ENCODE measurements around the gene NCAM2.
A peak's percentile ranks its signal among the peaks of the same experiment; 100 is the strongest.
"Not testable (repeated sequence)": the region's sequence is repeated elsewhere in the genome, so short reads cannot be mapped to it uniquely, and the experiment has no call there.

NCAM2 gene

DNA sequence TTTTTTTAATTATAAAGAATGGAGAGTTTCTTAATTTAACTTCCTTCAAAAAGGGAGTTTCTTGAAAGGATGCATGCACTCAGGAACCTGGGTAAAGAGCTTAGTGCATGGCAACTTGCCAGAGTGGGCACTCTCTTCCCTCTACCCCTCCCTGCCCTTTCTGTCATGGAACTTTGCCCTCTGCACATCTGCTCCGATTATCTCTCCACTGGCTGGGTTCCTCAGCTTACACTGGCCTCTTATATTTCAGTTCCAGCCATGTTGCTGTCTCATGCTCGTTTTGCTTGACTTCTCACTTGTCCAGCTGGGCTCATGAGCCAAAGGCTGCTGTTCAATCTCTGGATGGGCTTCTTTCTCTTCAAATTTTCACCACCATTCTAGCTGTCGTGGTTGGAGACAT, 87.0 kb downstream of the NCAM2 start:
- H3K4me3 ChIP-seq (ENCODE audit: low read depth, low read length): no peak overlapping the region
- DNase-seq (ENCODE audit: low read depth): no peak

DNA sequence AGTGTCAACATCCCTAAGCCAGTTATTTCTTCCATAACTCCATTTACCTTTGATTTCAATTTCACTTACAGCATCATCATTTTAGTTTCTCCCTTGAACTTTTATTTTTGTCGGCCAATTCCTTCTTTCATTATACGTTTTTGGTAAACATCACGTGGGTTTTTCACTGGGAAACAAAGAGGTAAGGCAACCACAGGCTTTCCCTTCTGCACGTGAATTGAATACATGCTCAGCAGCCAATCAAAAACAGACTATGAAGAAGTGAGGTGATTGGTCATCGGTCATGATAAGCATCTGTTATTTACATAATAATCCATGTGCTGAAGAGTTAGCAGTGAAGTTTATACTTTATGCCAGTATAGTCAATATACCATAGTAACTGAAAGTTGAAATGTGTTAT, 98.7 kb downstream of the NCAM2 start:
- no peak for DNase-seq (ENCODE audit: low read depth)
- no peak overlapping the region for H3K4me3 ChIP-seq (ENCODE audit: low read depth, low read length)

DNA sequence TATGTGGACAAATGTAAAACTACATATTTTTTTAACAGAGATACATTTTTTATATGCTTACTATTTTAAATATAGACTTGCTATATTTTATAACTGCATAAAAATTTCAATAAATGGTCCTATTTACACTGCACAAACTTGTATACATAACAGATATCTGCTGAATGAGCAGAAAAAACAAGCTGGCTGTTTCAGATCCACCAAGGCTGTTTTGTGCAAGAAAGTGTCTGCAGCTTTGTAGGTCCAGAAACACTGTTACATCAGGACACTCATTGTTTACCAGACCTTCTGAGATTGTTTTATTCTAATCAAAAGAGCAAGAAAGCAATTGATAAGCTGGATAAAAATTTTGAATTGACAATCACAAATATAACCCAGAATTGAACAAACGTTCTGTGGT, 99.3 kb downstream of the NCAM2 start:
- no peak overlapping the region for H3K4me3 ChIP-seq (ENCODE audit: low read depth, low read length)
- DNase-seq (ENCODE audit: low read depth): no peak

DNA sequence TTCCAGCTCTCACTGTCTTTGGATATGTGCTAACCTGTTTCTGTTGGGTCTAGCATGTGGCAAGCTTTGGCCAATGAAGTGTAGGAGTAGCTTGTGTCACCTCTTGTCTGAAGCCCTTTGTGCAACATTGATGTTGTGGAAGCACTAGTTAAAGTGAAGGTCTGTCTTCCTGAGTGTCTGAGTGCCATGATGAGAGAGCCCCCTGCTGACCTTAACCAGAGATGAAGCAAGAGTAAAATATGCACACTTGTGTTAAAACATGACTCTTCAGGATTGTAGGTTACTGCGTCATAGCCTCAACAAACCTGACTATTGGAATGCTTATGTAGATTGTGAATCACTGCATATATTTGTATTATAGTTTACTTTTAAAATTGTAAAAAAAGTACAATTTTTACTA, 103.7 kb downstream of the NCAM2 start:
- DNase-seq (ENCODE audit: low read depth): peak; percentile 23
- H3K4me3 ChIP-seq (ENCODE audit: low read depth, low read length): no peak overlapping the region

DNA sequence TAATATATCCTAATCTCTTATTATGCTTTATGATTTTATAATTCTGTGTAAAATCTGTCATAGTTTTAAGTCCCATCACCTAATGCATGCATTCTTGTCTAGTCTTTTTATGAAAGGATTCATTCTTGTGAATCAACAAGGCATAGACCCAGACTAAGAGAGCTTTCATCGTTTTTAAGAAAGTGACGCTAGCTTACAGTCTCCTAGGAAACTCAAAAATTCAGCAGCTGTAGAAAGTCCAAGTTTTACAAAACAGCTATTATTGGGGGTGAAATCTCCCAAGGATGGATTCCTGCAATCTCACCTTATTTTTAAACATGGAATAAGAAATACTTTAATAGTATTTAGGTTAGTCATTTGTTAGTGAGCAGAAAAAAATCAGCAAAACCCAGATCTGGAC, 104.7 kb downstream of the NCAM2 start:
- no peak overlapping the region for H3K4me3 ChIP-seq (ENCODE audit: low read depth, low read length)
- no peak for DNase-seq (ENCODE audit: low read depth)

DNA sequence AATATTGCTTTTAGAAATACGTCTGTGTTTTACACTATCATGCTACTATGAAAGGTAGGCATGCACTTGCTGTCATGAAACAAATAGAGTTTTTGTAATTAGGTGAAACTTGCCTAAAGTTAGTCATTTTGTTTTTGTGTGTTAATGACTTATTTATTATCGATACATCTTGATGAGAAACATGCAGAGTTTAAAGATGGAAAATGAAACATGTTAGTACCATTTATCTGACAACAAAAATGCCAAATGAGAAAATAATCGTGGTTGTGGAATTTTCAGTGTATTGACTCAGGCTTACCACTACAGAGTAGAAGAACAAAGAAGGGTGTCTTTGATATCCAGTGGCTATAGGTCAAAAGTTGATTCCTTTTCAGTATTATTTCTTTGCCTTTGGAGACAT, 105.5 kb downstream of the NCAM2 start:
- H3K4me3 ChIP-seq (ENCODE audit: low read depth, low read length): no peak overlapping the region
- no peak for DNase-seq (ENCODE audit: low read depth)

DNA sequence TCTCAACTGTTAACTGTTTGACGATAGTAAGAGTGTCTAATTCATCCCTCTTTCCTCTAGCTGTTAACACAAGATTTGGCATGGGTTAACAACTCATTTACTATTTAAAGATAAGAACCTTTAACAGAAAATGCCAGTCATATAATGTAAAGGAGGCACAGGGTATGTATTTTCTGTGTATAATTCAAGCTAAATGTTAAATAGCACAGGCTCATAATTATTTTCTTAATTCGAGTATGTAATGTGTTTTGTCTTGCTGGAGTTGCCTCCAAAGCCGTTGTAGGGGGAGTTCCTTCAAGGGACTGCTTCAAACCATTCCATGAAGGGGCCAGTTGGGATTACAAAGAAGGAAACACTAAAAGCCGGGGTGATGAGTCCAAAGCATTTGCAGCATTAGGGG, 111.5 kb downstream of the NCAM2 start:
- DNase-seq (ENCODE audit: low read depth): no peak
- H3K4me3 ChIP-seq (ENCODE audit: low read depth, low read length): no peak overlapping the region

DNA sequence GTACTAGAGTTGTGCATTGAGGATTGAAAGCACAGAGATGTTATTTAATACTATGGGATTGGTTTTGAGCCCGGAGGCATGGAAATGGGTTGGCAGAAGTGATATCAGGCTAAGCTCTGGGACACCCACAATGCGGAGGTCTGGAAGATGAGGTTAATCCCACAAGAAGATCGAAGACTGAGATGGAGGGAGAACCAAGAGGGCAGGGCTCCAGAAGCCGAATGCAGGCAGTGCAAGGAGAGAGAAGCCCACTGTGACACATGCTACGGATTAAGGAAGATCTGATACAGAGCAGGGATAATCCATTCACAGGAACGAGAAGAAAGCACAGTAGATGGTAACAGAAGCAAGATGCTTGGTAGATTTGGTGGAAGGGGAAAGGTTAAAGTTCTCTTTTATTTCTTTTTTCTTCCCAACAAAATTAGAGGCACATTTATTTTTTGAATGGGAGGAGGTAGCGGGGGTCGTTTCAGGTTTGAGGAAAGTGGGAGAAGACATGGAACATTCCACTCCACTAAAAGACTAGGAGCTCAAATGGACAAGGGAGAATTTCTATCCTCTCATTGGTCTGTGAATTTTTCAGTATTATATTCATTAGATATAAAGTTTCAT, 113.2 kb downstream of the NCAM2 start:
- no peak for DNase-seq (ENCODE audit: low read depth)

DNA sequence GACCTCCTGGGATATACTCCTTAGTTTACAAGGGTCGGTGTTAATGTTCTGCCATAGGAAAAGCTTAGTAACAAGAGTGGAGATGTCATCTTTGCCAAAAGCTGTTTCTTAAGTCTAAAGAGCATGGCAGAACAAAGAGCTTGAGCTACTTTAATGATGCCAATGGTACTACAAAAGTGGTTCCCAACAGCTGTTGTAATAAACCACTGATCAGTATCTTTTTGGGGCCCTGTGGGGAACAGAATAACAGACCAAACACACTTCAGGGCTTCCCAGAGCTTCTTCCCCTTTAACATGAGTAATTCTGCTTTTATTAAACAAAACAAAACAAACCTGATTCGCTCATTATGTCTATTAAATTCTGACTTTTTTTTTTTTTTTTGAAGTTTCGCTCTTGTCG, 116.3 kb downstream of the NCAM2 start:
- no peak for DNase-seq (ENCODE audit: low read depth)
- H3K4me3 ChIP-seq (ENCODE audit: low read depth, low read length): no peak overlapping the region

More for the DNA sequence above, 113.2 kb downstream of the NCAM2 start:
- H3K4me3 ChIP-seq (ENCODE audit: low read depth, low read length): no peak overlapping the region

DNA sequence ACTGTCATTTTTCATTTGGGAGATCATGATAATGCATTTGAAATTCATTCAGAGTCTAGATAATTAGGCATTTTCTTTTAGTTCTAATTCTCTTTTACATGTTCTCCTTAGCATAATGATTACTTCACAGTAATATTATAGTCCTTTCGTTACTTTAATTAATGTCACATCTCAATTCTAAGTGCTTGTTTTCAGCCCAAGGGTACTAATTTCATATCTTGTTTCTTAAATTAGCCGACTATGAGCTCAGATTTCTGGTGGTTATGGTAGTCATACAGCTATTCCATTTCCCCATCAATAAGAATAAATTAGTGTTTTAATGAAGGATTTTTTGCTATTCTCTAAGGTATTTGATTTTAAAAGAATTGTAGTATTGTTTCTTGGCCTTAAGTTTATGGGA, 120.9 kb downstream of the NCAM2 start:
- DNase-seq (ENCODE audit: low read depth): no peak
- no peak overlapping the region for H3K4me3 ChIP-seq (ENCODE audit: low read depth, low read length)

DNA sequence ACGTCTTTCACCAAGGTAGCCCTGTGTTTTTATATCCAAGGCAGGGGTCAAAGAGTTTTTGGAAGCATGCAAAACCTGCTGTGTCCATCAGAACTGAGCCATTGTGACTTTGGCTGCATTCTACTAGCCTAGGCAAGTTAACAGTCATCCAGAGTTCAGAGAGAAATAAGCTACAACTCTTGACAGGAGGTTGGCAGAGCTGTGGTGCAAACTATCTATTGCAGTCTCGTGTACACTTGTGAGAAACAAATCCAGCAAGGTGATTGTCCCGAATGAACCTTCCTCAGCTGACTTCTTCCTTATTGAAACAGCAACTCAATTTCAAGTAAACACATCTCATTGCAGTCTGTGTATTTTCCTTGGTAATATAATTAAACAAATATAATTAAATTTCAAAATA, 124.5 kb downstream of the NCAM2 start:
- no peak overlapping the region for H3K4me3 ChIP-seq (ENCODE audit: low read depth, low read length)

DNA sequence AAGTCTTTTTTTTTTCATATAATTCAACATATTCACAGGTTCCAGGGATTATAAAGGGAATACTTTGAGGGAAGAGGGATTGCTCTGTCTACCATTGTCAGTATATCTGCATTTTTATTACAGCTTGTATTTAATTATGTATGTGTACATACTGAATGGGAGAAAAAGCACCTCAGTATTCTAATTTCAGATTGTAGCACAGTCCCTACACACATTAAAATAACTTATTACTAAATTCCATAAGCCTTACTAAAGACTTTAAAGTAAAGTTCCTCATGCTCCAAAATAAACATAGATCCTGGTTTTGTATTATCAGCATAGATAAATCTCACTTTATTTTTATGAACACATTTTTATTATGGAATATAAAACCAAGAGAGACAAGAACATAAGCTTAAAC, 134.2 kb downstream of the NCAM2 start:
- no peak for DNase-seq (ENCODE audit: low read depth)
- H3K4me3 ChIP-seq (ENCODE audit: low read depth, low read length): no peak overlapping the region

More for the DNA sequence above, 124.5 kb downstream of the NCAM2 start:
- DNase-seq (ENCODE audit: low read depth): no peak

DNA sequence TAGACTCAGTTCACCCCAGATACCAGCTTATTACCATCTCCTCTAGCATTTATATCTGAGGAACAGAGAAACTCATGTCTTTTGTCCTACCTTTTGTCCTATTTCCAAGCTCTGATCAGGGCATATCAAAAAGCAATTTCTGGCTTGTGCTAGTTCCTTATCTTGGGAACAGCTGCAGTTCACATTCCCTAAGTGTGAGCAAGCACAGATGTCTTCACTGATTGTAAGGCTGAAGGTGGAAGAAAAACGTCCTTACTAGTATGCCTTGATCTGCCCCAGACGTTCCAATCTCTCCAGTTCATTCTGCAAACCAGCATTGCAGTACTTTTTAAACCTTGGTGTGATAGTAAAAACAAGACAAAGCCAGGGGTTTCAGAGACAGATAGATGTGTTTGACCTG, 139.8 kb downstream of the NCAM2 start:
- H3K4me3 ChIP-seq (ENCODE audit: low read depth, low read length): no peak overlapping the region
- DNase-seq (ENCODE audit: low read depth): peak; percentile 16

DNA sequence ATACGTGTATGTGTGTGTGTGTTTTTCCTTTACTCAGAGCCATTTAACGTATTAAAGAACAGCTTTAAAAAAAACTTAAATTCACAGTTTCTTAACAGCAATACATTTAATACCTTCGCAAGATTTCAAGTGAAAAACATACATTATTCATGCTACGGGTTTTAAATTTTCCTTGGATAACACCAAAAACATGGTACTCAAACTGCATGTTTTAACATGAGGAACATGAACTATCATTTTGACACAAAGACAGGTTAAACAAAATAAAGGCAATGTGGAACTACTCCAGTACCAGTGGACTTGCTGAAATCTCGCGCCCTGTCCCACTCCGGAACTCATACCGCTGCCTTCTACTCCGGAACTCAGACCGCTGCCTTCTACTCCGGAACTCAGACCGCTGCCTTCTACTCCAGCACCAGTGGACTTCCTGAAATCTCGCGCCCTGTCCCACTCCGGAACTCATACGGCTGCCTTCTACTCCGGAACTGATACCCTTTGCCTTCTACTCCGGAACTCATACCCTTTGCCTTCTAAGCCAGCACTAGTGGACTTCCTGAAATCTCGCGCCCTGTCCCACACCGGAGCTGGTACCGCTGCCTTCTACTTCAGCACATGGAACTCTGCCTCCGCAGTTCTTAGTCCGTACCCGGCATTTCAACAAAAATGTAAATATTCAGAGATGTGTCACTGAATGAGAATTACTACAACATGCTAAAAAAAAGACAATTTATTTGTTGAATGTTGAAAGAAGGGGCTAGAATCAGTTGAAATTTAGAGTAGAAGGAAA, 148.6 kb downstream of the NCAM2 start:
- no peak for DNase-seq (ENCODE audit: low read depth)

DNA sequence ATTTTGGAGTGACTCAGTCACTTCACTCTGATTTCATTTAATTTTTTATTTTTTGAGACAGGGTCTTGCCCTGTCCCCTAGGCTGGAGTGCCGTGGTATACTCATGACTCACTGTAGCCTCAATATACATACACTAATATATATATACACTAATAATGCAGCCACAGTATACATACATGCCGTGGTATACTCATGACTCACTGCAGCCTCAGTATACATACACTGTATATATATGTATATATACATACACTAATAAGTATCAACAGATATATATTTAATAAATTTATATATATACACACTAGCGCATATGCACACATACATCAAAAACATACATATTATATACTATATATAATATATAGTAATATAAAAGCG, 149.2 kb downstream of the NCAM2 start:
- no peak overlapping the region for H3K4me3 ChIP-seq (ENCODE audit: low read depth, low read length)
- DNase-seq (ENCODE audit: low read depth): no peak

More for the DNA sequence above, 148.6 kb downstream of the NCAM2 start:
- H3K4me3 ChIP-seq (ENCODE audit: low read depth, low read length): no peak overlapping the region

DNA sequence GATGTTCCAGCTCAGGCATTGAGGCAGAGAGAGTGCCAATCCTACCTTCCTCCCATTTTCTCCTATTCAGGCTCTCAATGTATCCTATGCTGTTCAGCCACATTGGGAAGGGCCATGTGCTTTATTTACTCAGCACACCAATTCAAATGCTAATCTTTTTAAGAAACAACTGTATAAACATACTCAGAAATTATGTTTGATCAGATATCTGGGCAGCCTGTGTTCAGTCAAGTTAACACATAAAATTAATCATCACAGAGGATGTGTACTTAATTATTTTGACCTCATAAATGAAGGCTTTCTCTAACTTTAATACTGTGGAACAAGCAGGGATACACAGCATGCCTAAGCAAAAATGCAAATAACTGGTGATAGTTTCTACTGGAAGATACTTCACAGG, 149.8 kb downstream of the NCAM2 start:
- no peak for DNase-seq (ENCODE audit: low read depth)
- no peak overlapping the region for H3K4me3 ChIP-seq (ENCODE audit: low read depth, low read length)

DNA sequence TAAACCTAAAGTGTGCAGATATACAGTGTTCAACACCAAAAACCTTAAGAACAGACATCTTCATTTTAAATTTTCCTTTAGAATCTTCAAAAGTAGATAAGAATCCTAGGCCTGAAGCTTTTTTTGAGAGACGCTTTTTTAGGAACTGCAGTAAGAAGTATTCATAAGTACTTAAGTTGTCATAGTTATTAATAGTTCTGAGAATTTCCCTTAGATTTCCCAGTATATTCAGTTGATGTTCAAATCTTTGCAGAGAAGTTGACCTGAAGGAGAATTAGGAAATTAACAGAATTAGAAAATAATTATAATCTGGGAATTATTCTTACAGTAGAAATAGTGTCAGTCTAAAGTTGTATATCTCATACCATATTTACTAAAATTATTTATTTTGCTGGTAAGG, 150.3 kb downstream of the NCAM2 start:
- no peak for DNase-seq (ENCODE audit: low read depth)

DNA sequence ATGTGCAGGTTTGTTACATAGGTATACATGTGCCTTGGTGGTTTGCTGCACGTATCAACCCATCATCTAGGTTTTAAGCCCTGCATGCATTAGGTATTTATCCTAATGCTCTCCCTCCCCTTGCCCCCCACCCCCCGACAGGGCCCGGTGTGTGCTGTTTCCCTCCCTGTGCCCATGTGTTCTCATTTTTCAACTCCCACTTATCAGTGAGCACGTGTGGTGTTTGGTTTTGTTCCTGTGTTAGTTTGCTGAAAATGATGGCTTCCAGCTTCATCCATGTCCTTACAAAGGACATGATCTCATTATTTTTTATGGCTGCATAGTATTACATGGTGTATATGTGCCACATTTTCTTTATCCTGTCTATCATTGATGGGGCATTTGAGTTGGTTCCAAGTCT, 151.2 kb downstream of the NCAM2 start:
- DNase-seq (ENCODE audit: low read depth); H3K4me3 ChIP-seq (ENCODE audit: low read depth, low read length): not testable (repeated sequence)

More for the DNA sequence above, 150.3 kb downstream of the NCAM2 start:
- no peak overlapping the region for H3K4me3 ChIP-seq (ENCODE audit: low read depth, low read length)

DNA sequence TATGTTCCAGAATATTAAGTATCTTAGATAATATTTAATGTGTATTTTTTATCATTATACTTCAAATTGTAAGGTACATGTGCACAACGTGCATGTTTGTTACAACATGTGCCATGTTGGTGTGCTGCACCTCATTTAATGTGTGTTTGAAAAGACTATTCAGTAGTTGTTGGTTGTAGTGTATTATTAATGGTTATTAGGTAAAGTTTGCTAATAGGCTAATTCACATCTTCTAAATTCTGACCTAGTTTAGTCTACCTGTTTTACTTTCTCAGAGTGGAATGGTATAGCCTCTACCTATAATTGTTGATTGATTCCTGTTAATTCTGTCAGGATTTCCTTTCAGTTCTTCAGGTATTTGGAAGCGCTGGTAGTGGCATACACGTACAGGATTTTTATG, 153.0 kb downstream of the NCAM2 start:
- no peak for DNase-seq (ENCODE audit: low read depth)
- H3K4me3 ChIP-seq (ENCODE audit: low read depth, low read length): no peak overlapping the region

DNA sequence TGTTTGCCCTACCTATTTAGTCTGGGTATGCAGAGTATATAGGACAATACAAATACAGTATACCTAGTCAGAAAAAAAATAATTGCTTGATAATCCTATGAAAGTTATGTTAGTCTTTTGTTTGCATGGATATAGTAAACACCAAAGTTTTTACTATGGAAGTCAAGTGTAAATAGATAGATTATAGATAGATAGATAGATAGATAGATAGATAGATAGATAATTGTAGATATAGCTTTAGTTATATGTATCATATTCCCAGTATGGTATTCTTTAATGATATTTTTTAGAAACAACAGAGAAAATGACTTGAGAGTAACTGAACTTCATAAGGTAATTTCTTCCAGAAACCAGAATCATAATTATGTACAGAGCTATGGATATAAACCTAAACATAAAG, 158.2 kb downstream of the NCAM2 start:
- no peak for DNase-seq (ENCODE audit: low read depth)
- H3K4me3 ChIP-seq (ENCODE audit: low read depth, low read length): no peak overlapping the region

DNA sequence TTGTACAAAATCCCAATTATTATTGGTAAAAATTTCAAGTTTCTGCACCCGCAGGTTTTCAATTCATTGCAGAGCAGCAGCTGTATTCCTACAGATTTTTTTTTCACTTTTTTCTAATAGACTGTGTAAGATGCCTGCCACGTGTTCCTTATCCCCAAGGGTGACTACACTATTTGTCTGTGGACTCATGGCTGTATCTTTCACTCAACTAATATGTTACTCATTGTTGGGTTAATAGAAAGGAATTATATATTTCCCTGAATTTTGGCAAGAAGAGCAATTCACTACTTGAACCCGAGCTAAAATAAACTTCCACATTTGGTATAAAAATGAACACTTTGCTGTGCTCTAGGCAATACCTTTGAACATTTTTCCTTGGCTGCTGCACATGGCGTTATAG, 158.7 kb downstream of the NCAM2 start:
- no peak overlapping the region for H3K4me3 ChIP-seq (ENCODE audit: low read depth, low read length)
- DNase-seq (ENCODE audit: low read depth): peak; percentile 25
